GM12891 (cell line): ENCODE data around the gene ATF2.

Experiments used
- PAX5 ChIP-seq: IDR thresholded peaks from 2 replicates; pipeline ENCODE4 v1.6.1; 2011; ENCODE audit warnings: low read length, moderate library complexity, mild to moderate bottlenecking; ENCODE audit not compliant: insufficient read depth, severe bottlenecking
- POLR2A ChIP-seq: IDR thresholded peaks from 2 replicates; pipeline ENCODE4 v1.6.1; 2011; ENCODE audit warnings: low read depth, low read length, control low read depth
- POLR2AphosphoS5 ChIP-seq: IDR thresholded peaks from 2 replicates; pipeline ENCODE4 v1.6.1; 2011; ENCODE audit warnings: low read depth, low read length, control low read depth
- POU2F2 ChIP-seq: IDR thresholded peaks from 2 replicates; pipeline ENCODE4 v1.6.1; 2011; ENCODE audit warnings: low read depth, mild to moderate bottlenecking, control low read depth, low read length, moderate library complexity
- SPI1 ChIP-seq: IDR thresholded peaks from 2 replicates; pipeline ENCODE4 v1.6.1; 2011; ENCODE audit warnings: low read depth, low read length, control low read depth
- TAF1 ChIP-seq: IDR thresholded peaks from 2 replicates; pipeline ENCODE4 v1.6.1; 2011; ENCODE audit warnings: low read depth, low read length, control low read depth

DNA sequence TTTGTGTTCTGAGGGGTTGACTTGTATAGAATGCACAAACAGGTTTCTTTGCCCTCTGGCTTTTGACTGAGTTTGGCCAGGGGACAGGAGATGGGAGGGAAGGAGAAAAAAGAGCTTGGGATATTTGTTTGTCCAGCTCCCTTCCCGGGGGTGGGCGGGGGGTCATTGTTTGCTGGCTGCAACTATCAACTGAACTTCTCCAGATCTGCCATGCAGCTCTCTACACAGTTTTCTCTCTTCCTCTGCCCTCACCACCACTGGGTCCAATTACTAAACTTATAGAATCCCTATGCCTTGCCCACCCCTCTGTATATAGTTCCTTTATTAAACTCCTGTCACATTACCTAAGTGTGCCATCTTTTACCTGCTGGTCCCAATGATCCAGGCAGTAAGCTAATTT, 130.1 kb downstream of the ATF2 start:
- TF ChIP-seq PAX5 (no peak), POLR2AphosphoS5 (no peak), TAF1 (no peak), POLR2A (no peak), SPI1 (no peak), POU2F2 (no peak)
